Activated T-cell treated with anti-CD3 and anti-CD28 coated beads, Interleukin-2, amount 50 U/mL, for 4 hours (primary cell): Measurements from ENCODE around the gene TBC1D32. TPM values are rescaled to one million over a fixed set of nuclear protein-coding genes. Genes with fewer than 3 reads are reported as not detected.

ENCODE experiments used
- total RNA-seq, 3 donors: library from RNA; stranded (reverse); gene quantifications; one replicate each; pipeline ENCODE4 v1.2.1, GENCODE V29; 2021

TBC1D32 gene
- total RNA-seq, 3 donors from 2014 or later = 2.4 to 3.5 (median 3.2) TPM

Other genes with a start within 250 kb of the TBC1D32 start
- gene GJA1, start 101.2 kb upstream of the TBC1D32 start, total RNA-seq = under 1 TPM; 0.50 to 0.66 (median 0.65) TPM